Pancreas (tissue), 10 donors: ENCODE results near the gene WDR72. TPM values are rescaled to one million over a fixed set of nuclear protein-coding genes. Genes with fewer than 3 reads are reported as not detected.
A peak's percentile ranks its signal among the peaks of the same experiment; 100 is the strongest.

Source experiments
- ATAC-seq, 4 donors: fragments of 200-7000 bp; cut with Tn5 transposase; one replicate each; pipeline versions ENCODE4 v1.8.0 to v1.9.1; 2020; ENCODE audit warnings: mild to moderate bottlenecking in 4 of 4, moderate library complexity in 4 of 4
- DNase-seq, 6 donors: peaks; one replicate each; pipeline ENCODE4 v3.0.0-alpha.2; 2020
- FAIRE-seq: peaks from 2 replicates; lab custom pipeline; 2012; peaks lifted over from hg19 to GRCh38; lab: Jason Lieb, UNC
- H3K27ac ChIP-seq, 4 donors: fragments of 200-600 bp; sonication (generic); 1 replicate in 3 of 4; 2 replicates in 1 of 4; pipeline versions ENCODE4 v1.5.0 to v1.8.0; 2020
- H3K27me3 ChIP-seq, 4 donors: fragments of 200-600 bp; one replicate each; pipeline ENCODE4 v1.8.0; 2021
- H3K36me3 ChIP-seq, 3 donors: fragments of 200-600 bp; sonication (generic) in 1 of 3; one replicate each; pipeline versions ENCODE4 v1.5.0 to v1.8.0; 2020 to 2021
- H3K4me1 ChIP-seq, 3 donors: fragments of 200-600 bp; one replicate each; pipeline ENCODE4 v1.8.0; 2021
- H3K4me3 ChIP-seq, 4 donors: fragments of 200-600 bp; sonication (generic) in 2 of 4; one replicate each; pipeline versions ENCODE4 v1.5.0 to v1.8.0; 2020 to 2021
- H3K9me3 ChIP-seq, 4 donors: fragments of 200-600 bp; one replicate each; pipeline ENCODE4 v1.8.0; 2021
- WGBS, 2 donors: extraction: QIAGEN DNeasy Blood & Tissue Kit; methylation state at CpG; one replicate each; pipeline ENCODE4 v1.1.7; 2013; 5-methylcytosine and 5-hydroxymethylcytosine counted together
- intact Hi-C, 3 donors: fragments of 100-400 bp; cut with DNase I; formaldehyde crosslinking; loops; one replicate each; pipeline versions ENCODE4 v1.11.1 to v1.14.2; 2022
- polyA plus RNA-seq, 2 donors: library from polyadenylated mRNA; stranded (reverse); fragments of 200-250 nt; gene quantifications; one replicate each; pipeline ENCODE4 v1.2.3, GENCODE V29; 2013
- total RNA-seq, 6 donors: library from RNA; stranded (reverse); fragmentation: NEBNext Ultra II Directional in 4 of 6; extraction: Animal tissue kit (Norgen Biotek cat#: 25700) in 4 of 6; gene quantifications; one replicate each; pipeline versions ENCODE4 v1.2.1 to v1.2.4, GENCODE V29; 2021 to 2023
- TF ChIP-seq, protein P1 (sequence below), 4 donors: fragments of 200-600 bp; sonication (generic) in 3 of 4; IDR thresholded peaks; one replicate each; pipeline versions ENCODE4 v1.5.0 to v1.8.0; 2021; ENCODE audit warnings: antibody characterized with exemption in 4 of 4
- donor health status: healthy with polysubstance abuse.
- donor health status: DM: no; HTN: no; CAD: no; lungs with moderate emphysema.
- donor health status: DM: no; HTN: no; CAD: no.
- donor health status: control.
- donor health status: control.
- donor health status: Bipolar disorder and iron deficiency.
- donor health status: DM: yes; HTN: yes; CAD: no.
- donor health status: DM: no; HTN: no; CAD: no.
- donor health status: DM: no; HTN: no; CAD: no.
- donor health status: DM: yes; HTN: yes; CAD: no.

WDR72 gene
- total and polyA plus RNA-seq, 8 donors = 1.0 to 5.3 (median 3.7) TPM

DNA sequence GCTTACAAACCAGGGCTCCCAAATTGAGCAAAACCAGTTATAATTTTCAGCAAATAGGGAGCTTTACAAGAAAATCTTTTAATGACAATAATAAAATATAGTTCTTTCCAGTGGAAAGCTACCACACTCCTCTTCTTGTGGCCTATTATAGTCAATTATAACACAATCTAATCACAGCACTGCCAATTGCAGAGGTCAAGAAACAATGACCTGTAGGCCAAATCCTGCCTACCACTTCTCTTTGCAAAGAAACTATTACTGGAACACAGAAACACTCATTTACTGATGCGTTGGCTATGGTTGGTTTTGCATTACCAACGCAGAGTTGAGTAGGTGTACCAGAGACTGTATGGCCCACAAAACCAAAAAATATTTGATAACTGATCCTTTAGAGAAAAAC lies 110.5 kb downstream of the WDR72 start:
- FAIRE-seq = no peak
- no peak for DNase-seq
- Histone ChIP-seq H3K4me3 (no peak overlapping the region), H3K36me3 (no peaks in the 10 kb centered on the region), H3K9me3 (no peaks in the 10 kb centered on the region), H3K27me3 (no peaks in the 10 kb centered on the region), H3K4me1 (no peaks in the 10 kb centered on the region), H3K27ac (no peak overlapping the region)
- ATAC-seq = no peak
- 97 to 98% methylated on average over 2 of the region's 2 CpGs for WGBS, 2 donors
- TF ChIP-seq, protein P1, sequence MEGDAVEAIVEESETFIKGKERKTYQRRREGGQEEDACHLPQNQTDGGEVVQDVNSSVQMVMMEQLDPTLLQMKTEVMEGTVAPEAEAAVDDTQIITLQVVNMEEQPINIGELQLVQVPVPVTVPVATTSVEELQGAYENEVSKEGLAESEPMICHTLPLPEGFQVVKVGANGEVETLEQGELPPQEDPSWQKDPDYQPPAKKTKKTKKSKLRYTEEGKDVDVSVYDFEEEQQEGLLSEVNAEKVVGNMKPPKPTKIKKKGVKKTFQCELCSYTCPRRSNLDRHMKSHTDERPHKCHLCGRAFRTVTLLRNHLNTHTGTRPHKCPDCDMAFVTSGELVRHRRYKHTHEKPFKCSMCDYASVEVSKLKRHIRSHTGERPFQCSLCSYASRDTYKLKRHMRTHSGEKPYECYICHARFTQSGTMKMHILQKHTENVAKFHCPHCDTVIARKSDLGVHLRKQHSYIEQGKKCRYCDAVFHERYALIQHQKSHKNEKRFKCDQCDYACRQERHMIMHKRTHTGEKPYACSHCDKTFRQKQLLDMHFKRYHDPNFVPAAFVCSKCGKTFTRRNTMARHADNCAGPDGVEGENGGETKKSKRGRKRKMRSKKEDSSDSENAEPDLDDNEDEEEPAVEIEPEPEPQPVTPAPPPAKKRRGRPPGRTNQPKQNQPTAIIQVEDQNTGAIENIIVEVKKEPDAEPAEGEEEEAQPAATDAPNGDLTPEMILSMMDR (IDR thresholded peaks at IDR 0.05) = no peak
- intact Hi-C loops = no loop called here

DNA sequence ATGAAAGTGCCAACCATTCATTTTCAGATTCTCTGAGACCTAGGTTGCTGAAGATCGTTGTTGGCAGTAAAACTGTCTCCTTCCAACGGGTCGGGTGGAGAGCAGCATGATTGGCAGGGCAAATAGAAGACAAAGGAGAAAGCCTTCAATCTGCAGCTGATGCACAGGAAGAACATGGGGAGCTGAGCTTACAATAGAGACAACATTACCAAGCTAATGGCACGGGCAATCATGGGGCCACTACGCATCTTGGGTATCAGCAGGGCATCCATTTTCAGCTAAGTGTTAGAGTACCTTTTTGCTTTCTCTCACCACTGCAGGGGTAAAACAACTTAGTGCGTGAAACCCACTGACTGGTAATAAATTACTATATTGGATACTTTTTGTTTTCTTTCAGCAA lies 114.8 kb downstream of the WDR72 start:
- H3K36me3 ChIP-seq = no peaks in the 10 kb centered on the region

DNA sequence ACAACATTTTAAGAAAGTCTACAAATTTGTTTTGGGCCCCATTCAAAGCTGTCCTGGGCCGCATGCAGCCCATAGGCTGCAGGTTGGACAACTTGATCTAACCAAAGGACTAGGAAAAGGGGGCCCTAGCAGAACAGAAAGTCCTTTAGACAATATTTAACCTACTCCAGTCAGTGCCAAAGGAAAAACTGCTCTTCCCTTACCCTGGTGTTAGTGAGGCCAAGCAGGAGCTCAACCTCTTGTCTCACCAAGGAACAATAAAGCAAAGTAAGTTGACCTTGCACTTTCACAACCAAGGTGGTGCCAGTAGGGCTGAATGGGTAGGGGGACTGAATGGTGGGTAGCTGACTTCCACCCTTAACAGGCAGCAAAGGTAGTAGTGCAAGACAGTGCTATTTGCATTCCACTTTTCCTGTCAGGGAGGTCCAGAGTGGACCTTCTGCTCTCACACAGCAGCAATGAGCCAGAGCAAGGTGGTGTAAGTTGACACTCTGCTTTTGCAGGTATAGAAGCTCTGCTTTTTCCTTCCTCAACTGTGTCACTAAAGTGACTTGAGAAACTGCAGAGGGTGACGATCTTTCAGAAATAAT lies 124.9 kb downstream of the WDR72 start:
- no peak overlapping the region for H3K4me3 ChIP-seq
- H3K27me3 ChIP-seq = no peaks in the 10 kb centered on the region
- H3K4me1 ChIP-seq = no peaks in the 10 kb centered on the region
- no peaks in the 10 kb centered on the region for H3K36me3 ChIP-seq
- no peak overlapping the region for H3K27ac ChIP-seq
- no peak for ATAC-seq
- WGBS, 2 donors = 88 to 92% methylated on average over 2 of the region's 2 CpGs
- no peak for FAIRE-seq
- intact Hi-C loops = no loop called here
- DNase-seq = no peak
- TF ChIP-seq, protein P1 (IDR thresholded peaks at IDR 0.05) = no peak
- no peaks in the 10 kb centered on the region for H3K9me3 ChIP-seq

More for the DNA sequence above, 114.8 kb downstream of the WDR72 start:
- Histone ChIP-seq H3K4me1 (no peaks in the 10 kb centered on the region), H3K27me3 (no peaks in the 10 kb centered on the region), H3K9me3 (no peaks in the 10 kb centered on the region), H3K27ac (no peak overlapping the region), H3K4me3 (no peak overlapping the region)
- ATAC-seq (no peak), DNase-seq (no peak), FAIRE-seq (no peak)
- TF ChIP-seq, protein P1 (IDR thresholded peaks at IDR 0.05) = no peak
- intact Hi-C loops = no loop called here
- WGBS, 2 donors = 75 to 84% methylated on average over 6 of the region's 6 CpGs

DNA sequence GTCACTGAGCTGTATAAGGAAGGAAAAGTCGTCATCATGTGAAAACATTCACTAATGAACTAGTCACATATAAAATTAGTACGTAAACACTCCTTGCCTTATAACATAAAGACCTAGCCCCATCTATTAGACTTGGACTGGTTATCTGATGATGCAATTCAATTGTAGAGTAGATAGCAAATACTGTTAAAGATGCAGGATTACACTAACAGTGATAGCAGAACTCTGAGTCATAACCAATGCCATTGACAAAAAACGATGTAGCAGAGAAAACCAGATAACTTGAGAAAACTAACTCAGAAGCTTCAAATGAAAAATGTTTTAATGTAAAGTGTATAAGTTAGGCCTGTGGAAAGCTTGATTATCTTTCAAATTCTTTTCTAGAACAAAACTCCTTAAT lies 132.2 kb downstream of the WDR72 start:
- intact Hi-C loops = no loop called here
- ATAC-seq (no peak), FAIRE-seq (no peak), DNase-seq (no peak)
- no peak overlapping the region for H3K4me3 ChIP-seq
- TF ChIP-seq, protein P1 (IDR thresholded peaks at IDR 0.05) = no peak
- H3K9me3 ChIP-seq = no peaks in the 10 kb centered on the region
- no peaks in the 10 kb centered on the region for H3K27me3 ChIP-seq
- WGBS, 2 donors = 59 to 85% methylated on average over 3 of the region's 3 CpGs
- no peaks in the 10 kb centered on the region for H3K4me1 ChIP-seq
- no peak overlapping the region for H3K27ac ChIP-seq
- no peaks in the 10 kb centered on the region for H3K36me3 ChIP-seq

DNA sequence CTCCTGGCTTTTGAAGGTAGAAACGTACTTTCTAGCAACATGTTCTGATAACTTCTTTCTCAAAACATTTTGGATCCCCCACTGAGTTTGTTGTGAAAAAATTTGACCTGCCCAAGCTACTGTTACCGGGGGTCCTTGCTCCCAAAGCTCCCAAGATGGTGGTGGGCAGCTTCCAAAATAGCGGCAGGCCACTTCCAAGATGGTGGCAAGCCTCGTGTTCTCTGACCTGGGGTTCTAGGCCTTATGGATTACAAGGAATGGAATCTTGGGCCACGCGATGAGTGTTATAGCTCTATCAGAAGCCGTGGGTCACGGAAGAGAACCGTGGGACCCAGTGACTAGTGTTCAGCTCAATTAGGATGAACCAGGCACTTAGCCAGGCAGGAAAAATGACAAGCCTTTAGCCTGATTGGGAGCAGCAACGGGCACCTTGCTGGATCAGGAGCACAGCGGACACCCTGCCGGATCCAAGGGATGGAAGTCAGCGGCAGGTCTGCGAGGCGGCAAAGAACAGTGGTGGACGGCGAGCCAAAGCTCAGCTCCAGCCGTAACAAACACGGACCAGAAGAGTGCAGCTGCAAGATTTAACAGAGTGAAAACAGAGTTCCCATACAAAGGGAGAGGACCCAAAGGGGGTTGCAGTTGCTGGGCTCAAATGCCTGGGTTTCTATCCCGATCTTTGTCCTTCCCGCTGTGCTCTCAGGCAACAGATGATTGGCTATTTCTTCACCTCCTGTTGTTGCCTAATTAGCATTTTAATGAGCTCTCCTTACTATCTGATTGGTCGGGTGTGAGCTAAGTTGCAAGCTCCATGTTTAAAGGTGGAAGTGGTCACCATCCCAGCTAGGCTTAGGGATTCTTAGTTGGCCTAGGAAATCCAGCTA lies 133.3 kb downstream of the WDR72 start:
- H3K4me1 ChIP-seq = no peaks in the 10 kb centered on the region
- no peak overlapping the region for H3K4me3 ChIP-seq
- no peak overlapping the region for H3K27ac ChIP-seq
- H3K27me3 ChIP-seq = no peaks in the 10 kb centered on the region
- H3K36me3 ChIP-seq = no peaks in the 10 kb centered on the region
- H3K9me3 ChIP-seq = no peaks in the 10 kb centered on the region
- no peak for ATAC-seq
- DNase-seq = peak in 1 of 6 donors; percentile 26
- TF ChIP-seq, protein P1 (IDR thresholded peaks at IDR 0.05) = no peak
- 90 to 93% methylated on average over 22 of the region's 22 CpGs for WGBS, 2 donors
- FAIRE-seq = no peak
- intact Hi-C loops = no loop called here
